Activated CD4-positive, alpha-beta T cell treated with anti-CD3 and anti-CD28 coated beads, Interleukin-2, amount 10 ng/mL, durations not matched to agents 7 days and 5 days (primary cell): ENCODE data around the gene SAFB2. TPM values are rescaled to one million over a fixed set of nuclear protein-coding genes. Genes with fewer than 3 reads are reported as not detected.

Experiments used
- CTCF ChIA-PET: fragments of 350-600 bp; sonication (Branson Sonifier 250); formaldehyde crosslinking; loops from one replicate; lab custom pipeline; 2021; ENCODE audit warnings: antibody characterized with exemption; lab: Charles Lee
- POLR2A ChIA-PET: fragments of 350-600 bp; sonication (Branson Sonifier 250); formaldehyde crosslinking; loops from one replicate; lab custom pipeline; 2021; ENCODE audit warnings: antibody characterized with exemption; lab: Charles Lee
- DNase-seq: peaks from one replicate; pipeline ENCODE4 v3.0.0-alpha.2; 2020
- H3K27ac Mint-ChIP-seq: one replicate; pipeline ENCODE4 v1.8.0; 2021; ENCODE audit warnings: mild to moderate bottlenecking, moderate library complexity, mixed read lengths
- H3K27me3 Mint-ChIP-seq: one replicate; pipeline ENCODE4 v1.8.0; 2021; ENCODE audit warnings: mixed read lengths
- H3K36me3 Mint-ChIP-seq: one replicate; pipeline ENCODE4 v1.8.0; 2021; ENCODE audit warnings: low read depth, mixed read lengths
- H3K4me1 Mint-ChIP-seq: one replicate; pipeline ENCODE4 v1.8.0; 2021; ENCODE audit warnings: mixed read lengths
- H3K4me3 Mint-ChIP-seq: one replicate; pipeline ENCODE4 v1.8.0; 2021; ENCODE audit warnings: mild to moderate bottlenecking, moderate library complexity, mixed read lengths
- H3K9me3 Mint-ChIP-seq: one replicate; pipeline ENCODE4 v1.8.0; 2021; ENCODE audit warnings: mixed read lengths
- total RNA-seq, 2 experiments: library from RNA; stranded (reverse); gene quantifications; one replicate each; pipeline ENCODE4 v1.2.3, GENCODE V29; 2021

SAFB2 gene
- total RNA-seq, 2 experiments from 2014 or later, result 81.0 to 99.6 TPM

GRCh38 chr19:5593343-5594255 lies 29.0 kb downstream of the SAFB2 start:
- H3K27ac Mint-ChIP-seq, result no peak overlapping the region
- no peaks in the 10 kb centered on the region for H3K9me3 Mint-ChIP-seq
- H3K4me3 Mint-ChIP-seq, result no peak overlapping the region
- peaks cover 57% of the 10 kb centered on the region for H3K36me3 Mint-ChIP-seq
- H3K4me1 Mint-ChIP-seq, result peaks cover 10% of the 10 kb centered on the region
- ChIA-PET CTCF (interaction anchor here (1.6 kb wide), 1 partner anchor 14 kb away, joined by 4 read pairs; no protein-coding TSS in a partner anchor), POLR2A (no interaction called here)
- DNase-seq, result no peak
- no peaks in the 10 kb centered on the region for H3K27me3 Mint-ChIP-seq

GRCh38 chr19:5592531-5593342 lies 29.8 kb downstream of the SAFB2 start:
- Mint-ChIP-seq H3K9me3 (no peaks in the 10 kb centered on the region), H3K27me3 (no peaks in the 10 kb centered on the region), H3K36me3 (peaks cover 60% of the 10 kb centered on the region), H3K27ac (no peak overlapping the region), H3K4me1 (peaks cover 15% of the 10 kb centered on the region), H3K4me3 (no peak overlapping the region)
- ChIA-PET CTCF (no interaction called here), POLR2A (no interaction called here)
- DNase-seq, result no peak

- ChIA-PET POLR2A (no interaction called here), CTCF (no interaction called here)
Observed at GRCh38 chr19:5591476-5591875, 31.1 kb downstream of the SAFB2 start.

GRCh38 chr19:5590865-5591154 lies 31.8 kb downstream of the SAFB2 start:
- Mint-ChIP-seq H3K4me3 (no peak overlapping the region), H3K27ac (no peak overlapping the region)

More at GRCh38 chr19:5591476-5591875, 31.1 kb downstream of the SAFB2 start:
- no peak for DNase-seq
- no peaks in the 10 kb centered on the region for H3K27me3 Mint-ChIP-seq
- peaks cover 18% of the 10 kb centered on the region for H3K4me1 Mint-ChIP-seq
- peaks cover 59% of the 10 kb centered on the region for H3K36me3 Mint-ChIP-seq
- H3K9me3 Mint-ChIP-seq, result no peaks in the 10 kb centered on the region
- H3K4me3 Mint-ChIP-seq, result no peak overlapping the region
- H3K27ac Mint-ChIP-seq, result no peak overlapping the region

GRCh38 chr19:5590151-5590864 lies 32.3 kb downstream of the SAFB2 start:
- no peaks in the 10 kb centered on the region for H3K9me3 Mint-ChIP-seq
- POLR2A ChIA-PET, result no interaction called here
- peaks cover 54% of the 10 kb centered on the region for H3K36me3 Mint-ChIP-seq
- CTCF ChIA-PET, result interaction anchor here (1.1 kb wide), 1 partner anchor 9 kb away, joined by 3 read pairs; no protein-coding TSS in a partner anchor
- H3K27ac Mint-ChIP-seq, result no peak overlapping the region
- peaks cover 18% of the 10 kb centered on the region for H3K4me1 Mint-ChIP-seq
- H3K27me3 Mint-ChIP-seq, result no peaks in the 10 kb centered on the region
- no peak for DNase-seq
- no peak overlapping the region for H3K4me3 Mint-ChIP-seq

More at GRCh38 chr19:5590865-5591154, 31.8 kb downstream of the SAFB2 start:
- peaks cover 57% of the 10 kb centered on the region for H3K36me3 Mint-ChIP-seq
- H3K9me3 Mint-ChIP-seq, result no peaks in the 10 kb centered on the region
- CTCF ChIA-PET, result no interaction called here
- H3K4me1 Mint-ChIP-seq, result peaks cover 19% of the 10 kb centered on the region
- no peaks in the 10 kb centered on the region for H3K27me3 Mint-ChIP-seq
- no peak for DNase-seq
- POLR2A ChIA-PET, result no interaction called here

GRCh38 chr19:5588906-5589676 lies 33.5 kb downstream of the SAFB2 start:
- Mint-ChIP-seq H3K27ac (no peak overlapping the region), H3K27me3 (no peaks in the 10 kb centered on the region), H3K4me3 (no peak overlapping the region), H3K9me3 (no peaks in the 10 kb centered on the region), H3K4me1 (peaks cover 14% of the 10 kb centered on the region), H3K36me3 (peaks cover 47% of the 10 kb centered on the region)
- DNase-seq, result no peak
- ChIA-PET POLR2A (no interaction called here), CTCF (interaction anchor here (1.1 kb wide), 1 partner anchor 10 kb away, joined by 3 read pairs; no protein-coding TSS in a partner anchor)

GRCh38 chr19:5588441-5588840 lies 34.1 kb downstream of the SAFB2 start:
- ChIA-PET CTCF (no interaction called here), POLR2A (no interaction called here)
- Mint-ChIP-seq H3K27ac (no peak overlapping the region), H3K36me3 (peaks cover 42% of the 10 kb centered on the region), H3K27me3 (no peaks in the 10 kb centered on the region), H3K9me3 (no peaks in the 10 kb centered on the region), H3K4me3 (no peak overlapping the region), H3K4me1 (peaks cover 14% of the 10 kb centered on the region)
- DNase-seq, result no peak

- Mint-ChIP-seq H3K9me3 (no peaks in the 10 kb centered on the region), H3K36me3 (peaks cover 38% of the 10 kb centered on the region), H3K4me3 (no peak overlapping the region), H3K4me1 (peaks cover 14% of the 10 kb centered on the region), H3K27me3 (no peaks in the 10 kb centered on the region), H3K27ac (no peak overlapping the region)
- POLR2A ChIA-PET, result no interaction called here
- CTCF ChIA-PET, result no interaction called here
- DNase-seq, result no peak
Observed at GRCh38 chr19:5587661-5588060, 34.9 kb downstream of the SAFB2 start.

GRCh38 chr19:5587071-5587455 lies 35.5 kb downstream of the SAFB2 start:
- no peak overlapping the region for H3K4me3 Mint-ChIP-seq
- H3K36me3 Mint-ChIP-seq, result peaks cover 33% of the 10 kb centered on the region
- H3K27me3 Mint-ChIP-seq, result no peaks in the 10 kb centered on the region
- H3K9me3 Mint-ChIP-seq, result no peaks in the 10 kb centered on the region
- ChIA-PET CTCF (no interaction called here), POLR2A (no interaction called here)
- no peak overlapping the region for H3K27ac Mint-ChIP-seq
- DNase-seq, result no peak
- peaks cover 14% of the 10 kb centered on the region for H3K4me1 Mint-ChIP-seq

- Mint-ChIP-seq H3K4me1 (peaks cover 14% of the 10 kb centered on the region), H3K9me3 (no peaks in the 10 kb centered on the region), H3K4me3 (no peak overlapping the region), H3K36me3 (peaks cover 28% of the 10 kb centered on the region), H3K27me3 (no peaks in the 10 kb centered on the region), H3K27ac (no peak overlapping the region)
- DNase-seq, result no peak
- POLR2A ChIA-PET, result no interaction called here
- CTCF ChIA-PET, result no interaction called here
Observed at GRCh38 chr19:5586300-5587070, 36.1 kb downstream of the SAFB2 start.

GRCh38 chr19:5585461-5586299 lies 36.9 kb downstream of the SAFB2 start:
- CTCF ChIA-PET, result interaction anchor here (0.5 to 0.9 kb wide), 3 partner anchors 35 to 623 kb away, joined by 3 to 6 read pairs (median 3); no protein-coding TSS in a partner anchor
- POLR2A ChIA-PET, result no interaction called here

More at GRCh38 chr19:5585461-5586299, 36.9 kb downstream of the SAFB2 start:
- Mint-ChIP-seq H3K27me3 (no peaks in the 10 kb centered on the region), H3K4me1 (peaks cover 14% of the 10 kb centered on the region), H3K27ac (no peak overlapping the region), H3K4me3 (no peak overlapping the region), H3K9me3 (no peaks in the 10 kb centered on the region), H3K36me3 (peaks cover 26% of the 10 kb centered on the region)
- DNase-seq, result no peak
